ENCODE results near the gene TBC1D16. TPM values are rescaled to one million over a fixed set of nuclear protein-coding genes. Genes with fewer than 3 reads are reported as not detected.

Gene TBC1D16
- total RNA-seq, 4 donors from 2014 or later, result 6.4 to 20.2 (median 11.5) TPM

- Histone ChIP-seq H3K27ac (peak overlapping the region in 1 of 4 donors; percentile 7), H3K9me3 (no peaks in the 10 kb centered on the region), H3K36me3 (no peaks in the 10 kb centered on the region), H3K4me1 (peaks cover 26 to 60% (median 27%) of the 10 kb centered on the region in 3 donors), H3K27me3 (peaks cover 0 to 18% (median 0%) of the 10 kb centered on the region in 4 donors), H3K4me3 (peak overlapping the region in 1 of 4 donors; percentile 64)
- WGBS, 2 donors, result 38 to 49% methylated on average over 4 to 5 of the region's 10 CpGs
- TF ChIP-seq POLR2A (IDR thresholded peaks at IDR 0.05) (no peak), CTCF (IDR thresholded peaks at IDR 0.05) (no peak)
- no peak for DNase-seq
- intact Hi-C loops (cut with DNase I), result loop anchor here (10.0 kb wide), 1 partner anchor 248 kb away; no protein-coding TSS in a partner anchor
These were observed 42.9 kb downstream of the TBC1D16 start for GRCh38 chr17:79992649-79993389.

- Histone ChIP-seq H3K9me3 (no peaks in the 10 kb centered on the region), H3K4me3 (peak overlapping the region in 3 of 4 donors; percentile 33 to 64 (median 45)), H3K27me3 (peaks cover 0 to 18% (median 0%) of the 10 kb centered on the region in 4 donors), H3K4me1 (peaks cover 30 to 67% (median 30%) of the 10 kb centered on the region in 3 donors), H3K36me3 (no peaks in the 10 kb centered on the region), H3K27ac (peak overlapping the region in 1 of 4 donors; percentile 25)
- intact Hi-C loops (cut with DNase I), result loop anchor here (10.0 kb wide), 1 partner anchor 247 kb away; no protein-coding TSS in a partner anchor
- WGBS, 2 donors, result 16 to 27% methylated on average over 11 to 15 of the region's 44 CpGs
- DNase-seq, result no peak
- no peak for TF ChIP-seq POLR2A (IDR thresholded peaks at IDR 0.05)
- TF ChIP-seq CTCF (IDR thresholded peaks at IDR 0.05), result peak in 1 of 6 experiments; percentile 22
These were observed 43.6 kb downstream of the TBC1D16 start for GRCh38 chr17:79991924-79992648.

DNA sequence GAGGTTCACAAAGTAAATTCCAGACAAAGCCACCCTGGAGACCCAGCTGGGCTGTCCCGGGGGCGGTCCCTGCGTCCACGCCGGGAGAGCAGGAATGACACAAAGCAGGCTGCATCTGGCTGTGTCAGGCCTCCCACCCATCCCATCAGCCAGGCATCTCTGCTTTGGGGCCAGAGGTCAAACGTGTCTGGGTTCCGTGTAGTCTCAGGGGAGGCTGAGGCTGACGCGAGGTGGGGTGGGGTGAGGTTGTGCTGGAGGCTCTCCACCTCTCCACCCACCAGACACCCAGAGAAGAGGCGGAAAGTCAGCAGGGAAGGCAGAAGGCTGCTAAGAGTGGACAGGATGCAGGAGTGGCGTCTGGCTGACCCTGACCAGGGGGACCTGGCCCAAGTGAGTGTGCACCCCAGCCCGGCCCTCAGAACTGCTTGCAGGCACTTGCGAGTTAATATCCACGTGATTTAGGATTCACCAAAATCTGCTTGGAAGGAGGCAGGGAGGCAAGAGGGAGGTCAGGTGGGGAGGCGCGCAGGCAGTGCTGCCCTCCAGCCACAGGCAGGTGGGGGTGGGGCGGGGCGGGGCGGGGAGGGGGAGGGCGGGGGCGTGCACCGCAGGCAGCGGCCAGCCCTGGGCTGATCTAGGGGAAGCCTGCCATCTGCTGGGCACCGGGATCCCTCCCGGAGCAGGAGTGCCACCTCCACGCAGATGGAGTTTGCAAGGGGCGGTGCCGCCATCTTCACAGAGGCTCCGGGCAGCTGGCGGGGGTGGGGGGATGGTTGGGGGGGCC, 44.3 kb downstream of the TBC1D16 start:
- TF ChIP-seq POLR2A (IDR thresholded peaks at IDR 0.05) (no peak), CTCF (IDR thresholded peaks at IDR 0.05) (peak in 4 of 6 experiments; percentile 32 to 74 (median 56))
- intact Hi-C loops (cut with DNase I), result loop anchor here (10.0 kb wide), 1 partner anchor 247 kb away; no protein-coding TSS in a partner anchor
- H3K4me3 ChIP-seq, result peak overlapping the region in 3 of 4 donors; percentile 33 to 64 (median 45)
- DNase-seq, result no peak
- no peak overlapping the region for H3K27ac ChIP-seq
- peaks cover 0 to 18% (median 0%) of the 10 kb centered on the region in 4 donors for H3K27me3 ChIP-seq
- no peaks in the 10 kb centered on the region for H3K9me3 ChIP-seq
- 41 to 62% methylated on average over 9 to 10 of the region's 30 CpGs for WGBS, 2 donors
- peaks cover 30 to 74% (median 30%) of the 10 kb centered on the region in 3 donors for H3K4me1 ChIP-seq
- no peaks in the 10 kb centered on the region for H3K36me3 ChIP-seq

DNA sequence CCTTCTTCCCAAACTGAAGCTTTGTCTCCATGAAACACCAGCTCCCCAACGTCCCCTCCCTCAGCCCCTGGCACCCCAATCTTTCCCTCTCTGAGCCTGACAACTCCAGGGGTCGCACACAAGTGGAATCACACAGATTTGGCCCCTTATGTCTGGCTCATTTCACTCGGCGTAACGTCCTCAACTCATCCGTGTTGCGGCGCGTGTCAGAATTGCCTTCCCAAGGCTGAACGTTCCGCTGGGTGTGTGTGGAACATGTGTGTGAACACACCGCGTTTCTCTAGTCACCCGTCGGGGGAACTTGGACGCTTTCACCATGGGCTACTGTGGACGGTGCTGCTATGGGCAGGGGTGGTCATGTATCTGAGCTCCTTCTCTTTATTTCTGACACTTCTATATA, 45.0 kb downstream of the TBC1D16 start:
- WGBS, 2 donors, result 88 to 91% methylated on average over 17 of the region's 17 CpGs
- H3K9me3 ChIP-seq, result no peaks in the 10 kb centered on the region
- peaks cover 0 to 18% (median 0%) of the 10 kb centered on the region in 4 donors for H3K27me3 ChIP-seq
- no peaks in the 10 kb centered on the region for H3K36me3 ChIP-seq
- TF ChIP-seq CTCF (IDR thresholded peaks at IDR 0.05), result no peak
- intact Hi-C loops (cut with DNase I), result loop anchor here (10.0 kb wide), 1 partner anchor 246 kb away; no protein-coding TSS in a partner anchor
- no peak overlapping the region for H3K27ac ChIP-seq
- peaks cover 30 to 75% (median 30%) of the 10 kb centered on the region in 3 donors for H3K4me1 ChIP-seq
- H3K4me3 ChIP-seq, result no peak overlapping the region
- DNase-seq, result no peak

Measured in esophagus squamous epithelium (tissue), 5 donors.